ENCODE results near the gene LMTK3.
A peak's percentile ranks its signal among the peaks of the same experiment; 100 is the strongest.
"Not testable (repeated sequence)": the region's sequence is repeated elsewhere in the genome, so short reads cannot be mapped to it uniquely, and the experiment has no call there.

LMTK3 gene

DNA sequence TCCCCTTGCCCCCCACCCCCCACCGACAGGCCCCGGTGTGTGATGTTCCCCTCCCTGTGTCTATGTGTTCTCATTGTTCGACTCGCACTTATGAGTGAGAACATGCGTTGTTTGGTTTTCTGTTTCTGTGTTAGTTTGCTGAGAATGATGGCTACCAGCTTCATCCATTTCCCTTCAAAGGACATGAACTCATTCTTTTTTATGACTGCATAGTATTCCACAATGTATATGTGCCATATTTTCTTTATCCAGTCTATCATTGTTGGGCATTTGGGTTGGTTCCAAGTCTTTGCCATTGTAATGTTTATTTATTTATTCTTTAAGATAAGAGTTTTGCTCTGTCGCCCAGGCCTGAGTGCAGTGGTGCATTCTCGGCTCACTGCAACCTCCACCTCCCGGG, 26.4 kb upstream of the LMTK3 start:
- not testable (repeated sequence) for DNase-seq

DNA sequence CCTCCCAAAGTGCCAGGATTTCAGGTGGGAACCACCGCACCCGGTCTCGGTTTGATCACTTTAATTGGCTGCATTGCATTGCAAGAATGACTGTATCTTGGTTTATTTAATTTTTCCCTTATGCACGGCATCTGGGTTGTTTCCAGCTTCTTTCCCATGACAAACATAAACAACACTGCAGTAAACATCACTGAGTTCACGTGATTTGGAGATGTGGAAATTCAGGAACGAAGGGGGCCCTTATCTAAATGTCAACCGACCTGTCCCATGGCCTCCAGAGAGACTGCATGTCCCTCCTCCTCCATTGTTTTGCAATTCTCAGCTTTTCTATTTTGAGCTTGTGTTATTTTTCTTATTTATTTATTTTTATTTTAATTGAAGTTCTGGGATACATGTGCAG, 25.9 kb upstream of the LMTK3 start:
- DNase-seq, result no peak

DNA sequence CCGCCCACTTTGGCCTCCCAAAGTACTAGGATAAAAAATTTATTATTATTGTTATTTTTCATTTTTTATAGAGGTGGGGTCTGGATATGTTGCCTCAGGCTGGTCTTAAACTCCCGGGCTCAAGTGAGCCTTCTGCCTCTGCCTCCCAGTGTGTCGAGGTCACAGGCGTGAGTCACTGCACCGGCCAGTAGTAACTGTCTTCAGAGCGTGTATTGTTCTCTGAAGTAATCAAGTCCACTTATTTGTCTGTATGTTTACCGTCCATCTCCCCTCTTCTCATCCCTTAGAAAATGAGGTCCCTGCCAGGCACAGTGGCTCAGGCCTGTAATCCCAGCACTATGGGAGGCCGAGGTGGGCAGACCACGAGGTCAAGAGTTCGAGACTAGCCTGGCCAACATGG, 22.1 kb upstream of the LMTK3 start:
- DNase-seq, result no peak

DNA sequence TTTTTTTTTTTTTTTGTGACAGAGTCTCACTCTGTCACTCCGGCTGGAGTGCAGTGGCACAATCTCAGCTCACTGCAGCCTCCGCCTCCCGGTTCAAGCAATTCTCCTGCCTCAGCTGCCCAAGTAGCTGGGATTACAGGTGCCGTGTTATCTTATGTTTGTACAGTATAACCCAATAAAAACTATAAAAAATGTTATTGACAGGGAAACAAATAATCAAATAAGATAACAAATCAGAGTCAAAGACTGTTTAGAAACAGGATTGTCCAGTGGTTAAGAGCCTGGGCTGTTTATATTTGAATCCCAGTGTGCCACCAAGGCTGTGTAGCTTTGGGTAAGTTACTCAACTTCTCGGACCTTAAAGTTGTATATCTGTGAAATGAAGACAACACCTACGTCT, 19.1 kb upstream of the LMTK3 start:
- no peak for DNase-seq

DNA sequence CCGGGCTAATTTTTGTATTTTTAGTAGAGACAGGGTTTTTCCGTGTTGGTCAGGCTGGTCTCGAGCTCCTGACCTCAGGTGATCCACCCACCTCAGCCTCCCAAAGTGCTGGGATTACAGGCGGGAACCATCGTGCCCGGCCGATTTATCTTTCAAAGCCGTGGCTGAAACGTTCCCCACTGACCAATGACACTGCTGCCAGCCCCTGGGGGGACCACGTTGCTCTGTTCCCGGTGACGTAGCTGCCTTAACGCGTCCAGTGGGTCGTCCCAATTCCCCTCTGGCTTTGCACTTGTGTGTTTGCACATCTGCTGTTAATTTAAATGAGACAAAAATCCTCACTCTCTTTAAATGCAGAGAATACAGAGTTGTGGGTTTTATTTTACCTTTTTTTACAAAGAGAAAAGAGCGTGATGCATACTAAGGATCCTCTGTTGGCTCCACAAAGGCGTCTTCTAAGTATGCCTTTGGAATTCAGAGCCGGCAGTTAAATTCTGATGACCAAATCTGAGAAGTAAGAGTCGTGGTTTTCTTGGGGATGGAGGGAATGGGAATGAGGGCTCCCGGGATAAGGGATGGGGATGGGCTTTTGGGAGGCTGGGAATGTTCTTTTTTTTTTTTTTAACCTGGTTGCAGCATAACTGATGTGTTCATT, 18.6 kb upstream of the LMTK3 start:
- DNase-seq, result no peak

DNA sequence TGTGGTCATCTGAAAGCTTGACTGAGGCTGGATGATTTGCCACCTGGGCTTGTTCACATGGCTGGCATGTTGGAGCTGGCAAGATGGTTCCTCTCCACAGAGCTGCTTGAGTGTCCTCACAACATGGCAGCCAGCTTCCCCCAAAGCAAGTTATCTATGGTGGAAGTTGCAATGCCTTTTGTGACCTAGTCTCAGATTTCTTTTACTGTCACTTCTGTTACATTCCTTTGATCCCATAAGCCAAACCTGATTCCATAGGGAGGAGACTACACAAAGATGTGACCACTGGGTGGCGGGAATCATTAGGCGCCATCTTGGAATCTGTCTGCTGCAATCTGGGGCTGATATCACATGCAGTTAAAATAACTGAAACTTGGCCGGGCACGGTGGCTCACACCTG, 17.5 kb upstream of the LMTK3 start:
- DNase-seq, result no peak

DNA sequence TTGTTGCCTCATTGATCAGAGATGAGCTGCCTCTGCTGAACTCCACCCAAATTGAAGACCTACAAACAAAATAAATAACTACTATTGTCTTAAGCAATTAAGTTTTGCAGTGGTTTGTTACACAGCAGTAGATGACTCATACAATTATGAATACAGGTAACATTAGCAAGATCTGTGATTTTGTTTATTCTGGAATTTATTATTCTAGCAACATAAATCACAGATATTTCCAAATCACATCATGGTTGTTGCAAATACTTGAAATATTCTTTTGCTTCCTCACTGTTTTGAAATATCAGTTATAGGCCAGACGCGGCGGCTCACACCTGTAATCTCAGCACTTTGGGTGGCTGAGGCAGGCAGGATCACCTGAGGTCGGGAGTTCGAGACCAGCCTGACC, 13.1 kb upstream of the LMTK3 start:
- DNase-seq, result no peak

DNA sequence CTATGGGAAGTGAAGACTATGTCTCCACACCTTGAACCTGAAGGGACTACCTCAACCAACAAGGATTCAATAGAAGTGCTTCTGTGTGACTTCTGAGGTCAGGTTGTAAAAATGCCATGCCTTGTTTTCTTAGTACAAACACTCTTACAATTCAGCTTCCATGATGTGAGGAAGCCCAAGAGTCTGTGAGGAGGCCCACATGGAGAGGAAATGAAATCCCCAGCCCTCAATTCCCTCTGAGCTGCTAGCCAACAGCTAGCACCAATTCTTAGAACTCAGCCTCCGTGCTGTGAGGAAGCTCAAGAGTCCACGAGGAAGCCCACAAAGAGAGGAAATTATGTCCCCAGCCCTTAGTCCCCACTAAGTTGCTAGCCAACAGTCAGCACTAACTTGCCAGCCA, 12.6 kb upstream of the LMTK3 start:
- DNase-seq, result no peak

DNA sequence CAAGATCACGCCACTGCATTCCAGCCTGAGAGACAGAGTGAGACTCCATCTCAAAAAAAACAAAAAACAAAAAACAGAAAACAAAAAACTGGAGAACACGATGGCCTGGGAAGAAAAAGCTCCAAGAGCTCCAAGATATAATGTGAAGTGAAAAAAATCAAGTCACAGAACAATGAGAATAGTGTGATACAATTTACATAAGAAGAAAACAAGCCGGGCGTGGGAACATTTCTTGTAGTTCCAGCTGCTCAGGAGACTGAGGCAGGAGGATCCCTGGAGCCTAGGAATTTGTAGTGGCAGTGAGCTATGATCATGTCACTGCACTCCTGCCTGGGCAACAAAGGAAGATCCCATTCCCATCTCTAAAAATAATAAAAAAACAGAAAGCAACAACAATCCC, 8.5 kb upstream of the LMTK3 start:
- no peak for DNase-seq

DNA sequence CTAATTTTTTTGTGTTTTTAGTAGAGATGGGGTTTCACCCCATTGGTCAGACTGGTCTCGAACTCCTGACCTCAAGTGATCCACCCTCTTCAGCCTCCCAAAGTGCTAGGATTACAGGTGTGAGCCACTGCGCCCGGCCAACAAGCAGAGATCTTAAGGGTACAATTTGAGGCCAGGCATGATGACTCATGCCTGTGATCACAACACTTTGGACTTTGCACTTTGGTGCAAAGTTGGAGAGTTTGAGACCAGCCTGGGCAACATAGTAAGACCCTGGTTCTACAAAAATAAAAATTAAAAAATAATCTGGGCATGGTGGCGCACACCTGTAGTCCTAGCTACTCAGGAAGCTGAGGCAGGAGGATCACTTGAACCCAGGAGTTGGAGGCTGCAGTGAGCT, 7.8 kb upstream of the LMTK3 start:
- not testable (repeated sequence) for DNase-seq

DNA sequence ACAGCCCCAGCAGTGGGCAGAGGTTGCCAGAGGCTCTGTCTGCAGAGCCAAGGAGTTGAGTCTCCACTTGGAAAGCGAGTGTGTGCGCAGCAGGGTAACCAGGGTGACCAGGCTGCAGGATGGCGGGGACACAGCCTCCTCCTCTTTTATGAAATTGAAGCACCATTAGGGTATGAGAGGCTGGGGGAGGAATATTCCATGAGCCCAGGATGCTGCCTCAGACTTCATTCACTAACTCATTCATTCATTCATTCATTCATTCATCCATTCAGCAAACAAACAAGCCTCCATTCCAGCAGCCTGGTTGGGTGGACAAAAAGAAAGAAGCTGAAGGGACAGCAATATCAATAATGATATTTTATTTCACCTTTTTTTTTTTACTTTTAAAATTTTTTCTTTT, 6.6 kb upstream of the LMTK3 start:
- no peak for DNase-seq

DNA sequence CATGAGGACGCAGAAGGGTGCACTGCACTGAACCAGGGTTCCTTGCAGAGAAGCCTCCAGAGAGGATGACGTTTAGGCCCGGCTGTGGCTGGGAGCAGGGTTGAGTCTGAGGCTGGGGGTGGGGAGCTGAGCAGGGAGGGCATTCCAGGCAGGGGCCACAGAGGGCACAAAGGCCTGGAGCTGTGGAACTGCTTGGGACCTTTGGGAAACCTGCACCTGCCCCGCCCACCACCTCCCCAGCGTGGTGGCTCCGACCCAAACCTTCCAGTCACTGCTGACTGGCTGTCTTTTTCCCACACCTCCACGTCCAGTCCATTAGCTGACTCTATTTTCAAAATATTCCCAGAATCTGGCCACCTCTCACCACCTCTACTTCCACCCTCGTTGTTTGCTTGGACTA, 4.9 kb upstream of the LMTK3 start:
- no peak for DNase-seq

DNA sequence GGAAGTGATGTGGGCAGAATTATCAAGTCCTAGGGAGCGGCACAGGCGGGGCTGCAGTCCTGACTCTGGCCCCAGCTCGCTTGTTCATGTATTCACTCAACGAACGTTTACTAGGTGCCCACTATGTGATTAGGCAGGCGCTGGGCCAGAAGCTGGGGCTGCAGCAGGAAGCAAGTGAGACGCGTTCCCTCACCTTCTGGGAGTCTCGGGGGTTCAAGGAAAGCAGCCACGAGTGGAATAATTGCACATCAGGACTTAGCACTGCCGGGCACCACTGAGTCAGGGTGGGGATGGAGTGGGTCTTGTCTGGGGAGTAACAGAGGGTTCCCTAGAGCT, 2.5 kb upstream of the LMTK3 start:
- DNase-seq, result no peak

DNA sequence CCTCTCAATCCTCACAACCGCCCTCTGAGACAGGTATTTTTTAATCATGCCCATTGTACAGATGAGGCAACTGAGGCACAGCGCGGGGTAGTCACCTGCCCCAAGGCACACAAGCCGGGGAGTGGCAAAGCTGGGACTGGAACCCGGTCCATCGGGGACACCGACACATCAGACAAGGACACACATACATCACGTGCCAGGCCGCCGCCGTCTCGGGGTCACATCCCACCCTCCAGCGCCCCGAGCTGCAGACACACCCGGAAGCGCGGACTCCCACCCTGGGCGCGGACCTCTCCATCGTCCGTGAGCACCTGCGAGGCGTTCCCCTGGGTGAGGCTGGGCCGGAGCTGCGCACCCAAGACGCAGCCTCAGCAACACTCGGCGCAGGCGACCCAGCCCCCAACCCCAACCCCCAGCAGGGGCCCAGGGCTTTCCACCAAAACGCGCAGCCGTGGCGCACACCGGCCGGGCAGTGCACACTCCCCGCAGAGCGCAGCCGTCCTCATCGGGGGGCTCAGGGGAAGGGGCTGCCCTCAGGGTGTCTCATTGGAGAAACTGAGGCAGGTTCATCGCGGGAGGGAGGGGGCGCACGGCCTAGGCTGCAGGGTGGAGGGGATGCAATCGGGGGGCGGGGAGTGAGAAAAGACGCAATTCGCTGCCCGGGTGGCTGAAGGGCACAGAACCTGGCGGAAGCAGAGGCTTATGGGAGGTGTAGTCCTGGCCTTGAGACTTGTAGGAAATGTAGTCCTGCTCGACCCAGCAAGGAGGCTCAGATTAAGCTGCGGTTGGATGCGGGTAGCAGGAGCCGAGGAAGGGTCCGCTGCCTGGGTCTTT, 1.9 kb upstream of the LMTK3 start:
- peak; percentile 71 for DNase-seq

DNA sequence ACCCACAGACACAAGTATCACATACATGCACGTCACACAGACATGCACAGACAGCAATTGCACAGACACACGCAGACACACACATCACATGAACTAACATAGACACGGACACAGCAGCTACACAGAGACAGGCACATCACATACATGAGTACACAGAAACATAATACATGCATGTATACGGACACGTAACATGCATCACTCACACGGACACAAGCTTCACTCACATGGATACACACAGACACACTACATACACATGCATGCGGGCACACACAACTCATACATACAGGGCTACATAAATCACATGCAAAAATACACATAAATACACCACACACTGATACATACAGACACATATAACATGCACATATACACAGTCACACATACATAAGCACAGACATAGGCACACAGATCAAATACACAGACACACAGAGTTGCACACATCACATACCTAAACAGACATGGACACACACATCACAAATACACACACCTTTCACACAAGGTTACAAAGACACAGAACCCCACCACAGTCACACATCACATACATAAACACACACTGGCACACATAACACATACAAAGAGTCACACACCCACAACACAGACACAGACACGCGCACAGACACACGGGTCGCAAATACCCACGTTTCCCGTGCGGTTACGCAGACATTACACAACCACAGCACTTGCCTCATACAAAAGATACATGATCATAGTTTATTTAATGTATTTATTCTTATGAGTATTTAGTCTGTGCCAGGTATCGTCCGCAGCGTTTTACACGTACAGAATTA, 1.1 kb upstream of the LMTK3 start:
- DNase-seq, result no peak

DNA sequence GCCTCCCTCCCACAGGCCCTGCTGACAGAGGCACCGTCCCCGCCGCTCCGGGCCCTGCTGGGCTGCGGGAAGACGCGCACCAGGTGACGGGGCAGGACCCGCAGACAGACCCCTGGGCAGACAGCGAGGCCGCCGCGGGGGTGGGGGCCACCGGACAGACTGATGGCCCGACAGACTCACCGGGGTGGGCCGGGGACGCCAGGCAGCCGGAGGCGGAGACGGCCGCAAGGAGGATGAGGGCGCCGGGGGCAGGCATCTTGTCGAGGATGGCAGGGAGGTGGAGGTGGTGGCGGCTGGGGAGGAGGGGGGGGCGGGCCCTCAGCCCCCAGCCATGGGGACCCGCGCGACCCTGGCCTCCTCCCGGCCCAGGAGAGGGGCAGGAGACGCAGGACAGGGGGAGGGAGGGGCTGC, 309 bp downstream of the LMTK3 start:
- no peak for DNase-seq

DNA sequence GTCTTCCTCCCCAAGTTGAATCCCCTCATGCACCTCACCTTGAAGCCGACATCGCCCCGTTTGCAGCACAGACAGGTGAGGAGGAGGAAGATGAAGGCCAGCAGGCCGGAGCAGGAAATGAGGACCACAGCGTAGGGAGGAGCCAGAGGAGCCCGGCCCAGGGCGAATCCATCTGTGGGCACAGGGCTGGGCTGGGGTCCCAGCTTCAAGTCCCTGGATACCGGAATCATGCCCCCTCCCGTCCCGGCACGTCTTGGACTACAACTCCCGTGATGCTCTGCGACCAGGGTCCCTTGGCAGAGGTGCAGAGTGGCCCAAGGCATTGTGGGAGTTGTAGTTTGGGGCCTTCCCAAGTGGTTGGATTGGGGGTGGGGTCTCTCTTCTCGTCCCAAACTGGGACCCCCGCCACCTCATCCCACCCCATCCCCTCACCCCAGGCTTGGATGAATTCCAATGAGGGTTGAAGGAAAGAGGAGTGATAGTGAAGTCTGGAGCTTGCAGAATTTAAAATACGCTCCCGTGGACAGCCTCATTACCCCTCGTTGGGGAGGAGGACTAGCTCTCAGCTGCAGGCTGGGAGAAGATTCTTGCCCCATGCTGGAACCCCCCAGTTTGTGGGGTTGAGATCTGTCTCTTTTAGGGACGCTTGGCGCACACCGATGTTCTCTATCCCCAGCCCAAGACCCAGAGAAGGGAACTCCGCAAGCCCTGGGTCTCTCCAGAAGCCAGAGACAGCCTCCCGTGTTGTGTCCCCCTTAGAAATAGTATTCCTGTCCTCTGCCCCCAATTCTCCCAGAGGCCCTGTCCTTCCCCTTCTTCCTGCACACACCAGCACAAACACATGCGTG, 990 bp downstream of the LMTK3 start:
- DNase-seq, result peak; percentile 79

DNA sequence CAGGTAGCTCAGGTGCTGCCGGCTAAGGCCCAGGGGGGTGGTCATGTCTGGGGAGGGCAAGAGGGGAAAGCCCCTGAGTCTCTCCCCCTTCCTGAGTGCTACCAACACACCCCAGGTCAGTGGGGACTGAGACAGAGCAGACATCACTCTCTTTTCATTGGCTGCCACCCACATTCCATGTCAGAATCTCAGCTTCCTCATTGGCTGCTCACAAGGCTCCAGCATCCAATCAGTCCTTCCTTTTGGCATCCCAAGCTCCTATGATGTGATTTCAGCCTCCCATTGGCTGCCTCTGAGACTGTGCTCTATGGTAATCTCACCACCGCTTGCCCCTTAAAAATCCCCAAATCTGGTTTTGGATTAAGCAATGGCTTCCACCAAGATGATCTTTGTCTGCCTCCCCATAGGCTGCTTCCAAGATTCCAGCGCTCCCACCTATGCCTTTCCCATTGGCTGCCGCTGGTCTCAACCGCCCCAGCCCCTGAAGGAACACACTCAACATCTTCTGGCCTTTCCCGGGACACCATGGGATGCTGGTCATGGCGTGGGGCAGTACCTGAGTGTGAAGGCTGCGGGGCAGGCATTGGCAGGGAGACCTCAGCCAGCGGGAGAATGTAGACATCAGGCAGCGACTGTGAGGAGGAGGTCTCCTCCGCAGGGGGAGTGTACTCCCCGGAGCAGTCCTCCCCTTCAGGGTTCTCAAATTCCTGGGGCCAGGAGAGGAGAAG, 2.0 kb downstream of the LMTK3 start:
- no peak for DNase-seq

DNA sequence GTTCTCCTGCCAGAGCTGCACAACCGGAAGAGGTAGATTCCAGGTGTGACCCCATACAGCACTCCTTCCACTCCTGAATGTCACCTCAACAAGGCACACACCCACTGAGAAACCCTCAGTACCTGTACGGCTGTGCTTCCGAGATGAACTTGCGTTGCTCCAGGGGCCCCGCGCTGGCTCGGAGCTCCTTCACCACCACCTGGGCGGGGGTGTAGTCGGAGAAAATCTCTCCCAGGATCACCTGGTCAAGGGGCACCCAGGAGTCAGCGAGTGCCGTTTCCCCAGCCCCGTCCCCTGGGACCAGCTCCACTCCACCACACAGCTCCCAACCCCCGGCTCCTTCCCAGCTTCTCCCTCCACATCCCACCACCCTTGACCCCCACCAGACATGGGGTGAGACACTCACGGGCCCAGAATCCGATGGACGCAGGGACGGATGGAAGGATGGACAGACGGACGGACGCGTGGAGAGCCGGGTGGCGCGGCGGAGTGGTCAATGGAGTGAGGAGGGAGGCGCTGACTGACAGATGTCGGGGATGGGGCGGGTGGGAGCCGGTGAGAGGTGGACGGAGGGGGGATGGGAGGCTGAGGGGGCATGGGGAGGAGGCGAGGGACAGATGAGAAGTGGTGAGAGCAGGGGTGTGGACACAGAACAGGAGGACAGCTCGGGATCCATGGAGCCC, 2.8 kb downstream of the LMTK3 start:
- DNase-seq, result no peak

DNA sequence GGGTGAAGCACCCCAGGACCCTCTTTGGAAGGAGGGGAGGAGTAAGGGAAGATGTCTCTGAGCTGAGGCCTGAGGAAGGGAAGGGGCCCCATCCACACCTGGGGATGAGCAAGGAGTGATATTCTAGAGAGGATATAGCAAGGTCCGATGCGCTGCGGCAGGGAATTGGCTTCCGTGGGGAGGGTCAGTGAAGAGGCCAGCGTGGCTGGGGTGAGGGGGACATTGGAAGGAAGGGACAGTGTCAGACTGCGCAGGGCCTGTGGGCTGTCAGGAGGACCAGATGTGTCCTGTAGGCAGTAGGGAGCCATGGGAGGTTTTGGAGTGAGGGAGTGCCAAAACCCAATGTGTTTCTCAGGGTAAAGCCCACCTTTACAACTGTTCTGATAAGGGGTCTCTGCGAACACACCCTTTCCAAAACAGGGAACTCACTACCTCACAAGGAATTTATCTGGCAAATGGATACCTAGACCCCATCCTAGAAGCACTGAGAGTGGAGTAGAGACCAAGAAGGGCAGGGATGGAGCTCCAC, 3.7 kb downstream of the LMTK3 start:
- no peak for DNase-seq

DNA sequence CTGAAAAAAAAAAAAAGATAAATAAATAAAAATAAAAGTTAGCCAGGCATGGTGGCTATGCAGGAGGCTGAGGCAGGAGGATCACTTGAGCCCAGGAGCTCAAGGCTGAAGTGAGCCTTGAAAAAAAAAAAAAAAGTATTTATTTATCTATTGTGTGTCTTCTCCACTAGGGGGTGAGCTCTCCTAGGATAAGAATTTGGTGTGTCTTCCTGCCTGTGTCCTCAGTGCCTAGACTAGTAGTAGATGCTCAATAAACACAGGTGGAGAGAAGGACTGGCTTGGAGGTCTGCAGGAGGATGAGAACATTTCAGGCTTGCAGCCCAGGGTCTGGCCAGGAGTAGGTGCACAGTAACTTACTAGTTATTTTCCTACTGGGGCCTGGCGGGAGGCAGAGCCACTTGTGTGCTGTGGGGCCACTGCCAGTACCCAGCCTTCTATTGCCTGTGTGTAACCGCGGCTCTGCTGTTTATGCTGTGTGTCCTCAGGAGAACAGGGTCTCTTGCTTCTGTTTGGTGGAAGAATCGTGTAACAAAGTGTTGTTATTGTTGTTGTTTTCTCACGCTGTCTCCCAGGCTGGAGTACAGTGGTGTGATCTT, 5.4 kb downstream of the LMTK3 start:
- no peak for DNase-seq
